Measurements from ENCODE around the gene HEPACAM2.

Gene HEPACAM2

GRCh38 chr7:93242106-93242505 lies 15.8 kb upstream of the HEPACAM2 start:
- Histone ChIP-seq H3K4me2 (ENCODE audit: low read length) (no peak overlapping the region), H3K27ac (ENCODE audit: low read depth, low read length, poor library complexity, severe bottlenecking) (no peak overlapping the region)
- no peak for TF ChIP-seq CTCF (IDR thresholded peaks at IDR 0.05; ENCODE audit: low read length)
- no peak for TF ChIP-seq EZH2 (IDR thresholded peaks at IDR 0.05; ENCODE audit: borderline replicate concordance, low read length)

GRCh38 chr7:93239824-93240223 lies 13.6 kb upstream of the HEPACAM2 start:
- TF ChIP-seq EZH2 (IDR thresholded peaks at IDR 0.05; ENCODE audit: borderline replicate concordance, low read length) (no peak), CTCF (IDR thresholded peaks at IDR 0.05; ENCODE audit: low read length) (no peak)

More at GRCh38 chr7:93242106-93242505, 15.8 kb upstream of the HEPACAM2 start:
- Histone ChIP-seq H3K27me3 (ENCODE audit: insufficient read depth, low read length) (no peaks in the 10 kb centered on the region), H3K9me2 (ENCODE audit: low read depth, low read length) (no peaks in the 10 kb centered on the region), H3K9ac (ENCODE audit: low read length) (no peak overlapping the region), H3K79me2 (ENCODE audit: insufficient read depth, low read length) (peaks cover 27% of the 10 kb centered on the region), H3K4me3 (ENCODE audit: low read depth, low read length, poor library complexity, severe bottlenecking) (no peak overlapping the region), H3F3A (ENCODE audit: insufficient read depth, low read length) (0 out of 2 replicates have a peak, but pooled peaks cover 5% of the 10 kb centered on the region), H3K9me3 (ENCODE audit: low read length) (no peaks in the 10 kb centered on the region), H3K36me3 (ENCODE audit: insufficient read depth, low read length) (no peaks in the 10 kb centered on the region), H4K20me1 (ENCODE audit: insufficient read depth, low read length) (0 out of 2 replicates have a peak, but pooled peaks cover 4% of the 10 kb centered on the region), H3K4me1 (ENCODE audit: insufficient read depth, low read length, severe bottlenecking) (peaks cover 13% of the 10 kb centered on the region), H2AFZ (ENCODE audit: low read length) (no peak overlapping the region)

GRCh38 chr7:93238748-93239147 lies 12.5 kb upstream of the HEPACAM2 start:
- Histone ChIP-seq H3K79me2 (ENCODE audit: insufficient read depth, low read length) (peaks cover 29% of the 10 kb centered on the region), H3K27ac (ENCODE audit: low read depth, low read length, poor library complexity, severe bottlenecking) (no peak overlapping the region), H3K4me3 (ENCODE audit: low read depth, low read length, poor library complexity, severe bottlenecking) (no peak overlapping the region)

More at GRCh38 chr7:93239824-93240223, 13.6 kb upstream of the HEPACAM2 start:
- no peak overlapping the region for H3K4me3 ChIP-seq (ENCODE audit: low read depth, low read length, poor library complexity, severe bottlenecking)
- H3K4me1 ChIP-seq (ENCODE audit: insufficient read depth, low read length, severe bottlenecking), result peaks cover 3% of the 10 kb centered on the region
- H3K9ac ChIP-seq (ENCODE audit: low read length), result no peak overlapping the region
- H3K9me2 ChIP-seq (ENCODE audit: low read depth, low read length), result no peaks in the 10 kb centered on the region
- no peak overlapping the region for H3K27ac ChIP-seq (ENCODE audit: low read depth, low read length, poor library complexity, severe bottlenecking)
- H2AFZ ChIP-seq (ENCODE audit: low read length), result no peak overlapping the region
- H3K79me2 ChIP-seq (ENCODE audit: insufficient read depth, low read length), result peaks cover 28% of the 10 kb centered on the region
- no peaks in the 10 kb centered on the region for H3K36me3 ChIP-seq (ENCODE audit: insufficient read depth, low read length)
- no peak overlapping the region for H3K4me2 ChIP-seq (ENCODE audit: low read length)
- H3K9me3 ChIP-seq (ENCODE audit: low read length), result no peaks in the 10 kb centered on the region
- H3F3A ChIP-seq (ENCODE audit: insufficient read depth, low read length), result 0 out of 2 replicates have a peak, but pooled peaks cover 5% of the 10 kb centered on the region
- H4K20me1 ChIP-seq (ENCODE audit: insufficient read depth, low read length), result 0 out of 2 replicates have a peak, but pooled peaks cover 4% of the 10 kb centered on the region
- no peaks in the 10 kb centered on the region for H3K27me3 ChIP-seq (ENCODE audit: insufficient read depth, low read length)

GRCh38 chr7:93238131-93238530 lies 11.9 kb upstream of the HEPACAM2 start:
- no peak overlapping the region for H3K9ac ChIP-seq (ENCODE audit: low read length)
- no peaks in the 10 kb centered on the region for H3K27me3 ChIP-seq (ENCODE audit: insufficient read depth, low read length)
- no peaks in the 10 kb centered on the region for H3K9me3 ChIP-seq (ENCODE audit: low read length)
- H4K20me1 ChIP-seq (ENCODE audit: insufficient read depth, low read length), result no peaks in the 10 kb centered on the region
- H3K9me2 ChIP-seq (ENCODE audit: low read depth, low read length), result no peaks in the 10 kb centered on the region
- no peaks in the 10 kb centered on the region for H3F3A ChIP-seq (ENCODE audit: insufficient read depth, low read length)
- TF ChIP-seq EZH2 (IDR thresholded peaks at IDR 0.05; ENCODE audit: borderline replicate concordance, low read length) (no peak), CTCF (IDR thresholded peaks at IDR 0.05; ENCODE audit: low read length) (no peak)
- peaks cover 36% of the 10 kb centered on the region for H3K79me2 ChIP-seq (ENCODE audit: insufficient read depth, low read length)
- no peak overlapping the region for H2AFZ ChIP-seq (ENCODE audit: low read length)
- peaks cover 12% of the 10 kb centered on the region for H3K4me1 ChIP-seq (ENCODE audit: insufficient read depth, low read length, severe bottlenecking)
- H3K27ac ChIP-seq (ENCODE audit: low read depth, low read length, poor library complexity, severe bottlenecking), result no peak overlapping the region
- H3K4me2 ChIP-seq (ENCODE audit: low read length), result no peak overlapping the region
- H3K36me3 ChIP-seq (ENCODE audit: insufficient read depth, low read length), result no peaks in the 10 kb centered on the region
- H3K4me3 ChIP-seq (ENCODE audit: low read depth, low read length, poor library complexity, severe bottlenecking), result no peak overlapping the region

More at GRCh38 chr7:93238748-93239147, 12.5 kb upstream of the HEPACAM2 start:
- Histone ChIP-seq H3K9me2 (ENCODE audit: low read depth, low read length) (no peaks in the 10 kb centered on the region), H3K9me3 (ENCODE audit: low read length) (no peaks in the 10 kb centered on the region), H3K4me1 (ENCODE audit: insufficient read depth, low read length, severe bottlenecking) (peaks cover 6% of the 10 kb centered on the region), H2AFZ (ENCODE audit: low read length) (no peak overlapping the region), H3K4me2 (ENCODE audit: low read length) (no peak overlapping the region), H3F3A (ENCODE audit: insufficient read depth, low read length) (no peaks in the 10 kb centered on the region), H3K27me3 (ENCODE audit: insufficient read depth, low read length) (no peaks in the 10 kb centered on the region), H4K20me1 (ENCODE audit: insufficient read depth, low read length) (no peaks in the 10 kb centered on the region), H3K36me3 (ENCODE audit: insufficient read depth, low read length) (no peaks in the 10 kb centered on the region), H3K9ac (ENCODE audit: low read length) (no peak overlapping the region)
- no peak for TF ChIP-seq EZH2 (IDR thresholded peaks at IDR 0.05; ENCODE audit: borderline replicate concordance, low read length)

Data from OCI-LY1 (cell line).